DOHH2 (cell line): ENCODE results near the gene JAG2.

Source experiments
- H3F3A ChIP-seq: fragments of 200-600 bp; sonication (generic), shearing (Covaris generic); 2 replicates; pipeline ENCODE4 v1.6.0; 2016; ENCODE audit warnings: antibody characterized with exemption, mild to moderate bottlenecking; ENCODE audit not compliant: control insufficient read depth, insufficient read depth
- H3K27ac ChIP-seq: fragments of 200-600 bp; sonication (generic); 2 replicates; pipeline ENCODE4 v1.5.1; 2014; ENCODE audit warnings: low read depth, mild to moderate bottlenecking, low read length, moderate library complexity
- H3K27me3 ChIP-seq: fragments of 200-600 bp; sonication (generic); 2 replicates; pipeline ENCODE4 v1.6.1; 2014; ENCODE audit warnings: mild to moderate bottlenecking, low read length, mixed read lengths; ENCODE audit not compliant: control insufficient read depth
- H3K36me3 ChIP-seq: fragments of 200-600 bp; sonication (generic); 2 replicates; pipeline ENCODE4 v1.6.1; 2014; ENCODE audit warnings: mild to moderate bottlenecking, low read length, moderate library complexity, mixed read lengths; ENCODE audit not compliant: control insufficient read depth
- H3K4me1 ChIP-seq: fragments of 200-600 bp; sonication (generic); 2 replicates; pipeline ENCODE4 v1.6.1; 2014; ENCODE audit warnings: mild to moderate bottlenecking, low read length, mixed read lengths; ENCODE audit not compliant: control insufficient read depth
- H3K4me2 ChIP-seq: fragments of 200-600 bp; sonication (generic); 2 replicates; pipeline ENCODE4 v1.6.0; 2014; ENCODE audit warnings: mild to moderate bottlenecking, low read length, moderate library complexity
- H3K4me3 ChIP-seq: fragments of 200-600 bp; sonication (generic); 2 replicates; pipeline ENCODE4 v1.5.1; 2014; ENCODE audit warnings: mild to moderate bottlenecking, low read length, mixed read lengths
- H3K79me2 ChIP-seq: fragments of 200-600 bp; sonication (generic); 2 replicates; pipeline ENCODE4 v1.6.1; 2014; ENCODE audit warnings: mild to moderate bottlenecking, low read length, mixed read lengths; ENCODE audit not compliant: control insufficient read depth
- H3K9me2 ChIP-seq: fragments of 200-600 bp; sonication (generic); replicated peaks from 2 replicates; pipeline ENCODE4 v1.6.1; 2014; ENCODE audit warnings: mild to moderate bottlenecking, low read length, mixed read lengths; ENCODE audit not compliant: control insufficient read depth
- H3K9me3 ChIP-seq: fragments of 200-600 bp; sonication (generic); 2 replicates; pipeline ENCODE4 v1.6.1; 2014; ENCODE audit warnings: antibody characterized with exemption, low read length, mixed read lengths; ENCODE audit not compliant: control insufficient read depth, insufficient read depth
- H4K20me1 ChIP-seq: fragments of 200-600 bp; sonication (generic); 2 replicates; pipeline ENCODE4 v1.6.0; 2014; ENCODE audit warnings: low read depth, mild to moderate bottlenecking, antibody characterized with exemption, low read length, moderate library complexity; ENCODE audit not compliant: control insufficient read depth, insufficient read depth
- EZH2phosphoT487 ChIP-seq: fragments of 200-600 bp; sonication (generic); IDR thresholded peaks from 2 replicates; pipeline ENCODE4 v1.6.1; 2017; ENCODE audit warnings: borderline replicate concordance, mild to moderate bottlenecking, antibody characterized with exemption, low read length, moderate library complexity, mixed read lengths
- TF ChIP-seq, protein P1 (sequence below): fragments of 200-600 bp; sonication (generic); IDR thresholded peaks from one replicate; pipeline ENCODE4 v1.5.1; 2014; ENCODE audit warnings: antibody characterized with exemption, mild to moderate bottlenecking, low read depth, low read length; ENCODE audit not compliant: poor library complexity, severe bottlenecking

JAG2 gene

DNA sequence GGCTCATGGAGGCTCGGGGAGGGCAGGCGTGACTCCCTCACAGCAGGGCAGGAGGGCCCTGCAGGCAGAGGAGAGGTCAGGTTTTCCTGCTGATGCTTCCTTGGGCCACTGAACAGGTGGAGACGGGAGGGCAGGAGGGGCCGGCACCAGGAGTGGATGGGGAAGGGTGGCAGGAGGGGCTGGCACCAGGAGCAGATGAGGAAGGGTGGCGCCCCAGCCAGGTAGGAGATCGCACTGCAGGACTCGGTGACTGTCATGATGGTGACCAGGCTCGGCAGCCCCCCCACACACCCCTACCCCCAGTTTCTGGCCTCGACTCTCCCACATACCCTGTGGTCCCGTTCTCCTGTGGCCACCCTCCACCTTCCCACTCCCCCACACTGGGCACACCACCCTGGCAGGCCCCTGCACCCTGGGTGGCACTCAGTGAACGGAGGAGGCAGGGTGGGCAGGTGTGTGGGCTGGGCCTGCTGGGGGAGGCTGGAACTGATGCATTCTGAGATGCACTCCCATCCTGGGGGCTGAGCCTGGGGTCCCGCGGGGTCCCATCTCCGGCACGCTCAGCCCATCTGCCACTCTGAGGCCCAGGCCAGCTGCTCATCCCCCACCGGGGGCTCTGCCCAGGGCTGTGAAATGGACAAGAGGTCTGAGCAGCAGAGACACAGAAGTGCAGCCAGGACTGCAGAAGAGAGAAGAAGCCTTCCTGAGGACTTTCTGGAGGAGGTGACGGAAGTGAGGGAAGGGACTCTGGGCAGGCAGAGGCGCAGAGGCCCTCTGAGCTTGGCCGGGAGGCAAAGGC, 9.7 kb upstream of the JAG2 start:
- H3K79me2 ChIP-seq, result no peaks in the 10 kb centered on the region
- H3K4me2 ChIP-seq, result no peak overlapping the region
- no peaks in the 10 kb centered on the region for H3K36me3 ChIP-seq
- no peak for TF ChIP-seq EZH2phosphoT487
- TF ChIP-seq, protein P1, sequence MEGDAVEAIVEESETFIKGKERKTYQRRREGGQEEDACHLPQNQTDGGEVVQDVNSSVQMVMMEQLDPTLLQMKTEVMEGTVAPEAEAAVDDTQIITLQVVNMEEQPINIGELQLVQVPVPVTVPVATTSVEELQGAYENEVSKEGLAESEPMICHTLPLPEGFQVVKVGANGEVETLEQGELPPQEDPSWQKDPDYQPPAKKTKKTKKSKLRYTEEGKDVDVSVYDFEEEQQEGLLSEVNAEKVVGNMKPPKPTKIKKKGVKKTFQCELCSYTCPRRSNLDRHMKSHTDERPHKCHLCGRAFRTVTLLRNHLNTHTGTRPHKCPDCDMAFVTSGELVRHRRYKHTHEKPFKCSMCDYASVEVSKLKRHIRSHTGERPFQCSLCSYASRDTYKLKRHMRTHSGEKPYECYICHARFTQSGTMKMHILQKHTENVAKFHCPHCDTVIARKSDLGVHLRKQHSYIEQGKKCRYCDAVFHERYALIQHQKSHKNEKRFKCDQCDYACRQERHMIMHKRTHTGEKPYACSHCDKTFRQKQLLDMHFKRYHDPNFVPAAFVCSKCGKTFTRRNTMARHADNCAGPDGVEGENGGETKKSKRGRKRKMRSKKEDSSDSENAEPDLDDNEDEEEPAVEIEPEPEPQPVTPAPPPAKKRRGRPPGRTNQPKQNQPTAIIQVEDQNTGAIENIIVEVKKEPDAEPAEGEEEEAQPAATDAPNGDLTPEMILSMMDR, result peak; percentile 26
- H3K4me3 ChIP-seq, result no peak overlapping the region
- H3F3A ChIP-seq, result no peaks in the 10 kb centered on the region
- no peaks in the 10 kb centered on the region for H3K9me2 ChIP-seq
- H4K20me1 ChIP-seq, result no peaks in the 10 kb centered on the region; the same call in 1 of the 2 replicates
- H3K4me1 ChIP-seq, result peaks cover 40% of the 10 kb centered on the region
- peaks cover 33% of the 10 kb centered on the region for H3K27me3 ChIP-seq
- no peaks in the 10 kb centered on the region for H3K9me3 ChIP-seq
- H3K27ac ChIP-seq, result no peak overlapping the region

DNA sequence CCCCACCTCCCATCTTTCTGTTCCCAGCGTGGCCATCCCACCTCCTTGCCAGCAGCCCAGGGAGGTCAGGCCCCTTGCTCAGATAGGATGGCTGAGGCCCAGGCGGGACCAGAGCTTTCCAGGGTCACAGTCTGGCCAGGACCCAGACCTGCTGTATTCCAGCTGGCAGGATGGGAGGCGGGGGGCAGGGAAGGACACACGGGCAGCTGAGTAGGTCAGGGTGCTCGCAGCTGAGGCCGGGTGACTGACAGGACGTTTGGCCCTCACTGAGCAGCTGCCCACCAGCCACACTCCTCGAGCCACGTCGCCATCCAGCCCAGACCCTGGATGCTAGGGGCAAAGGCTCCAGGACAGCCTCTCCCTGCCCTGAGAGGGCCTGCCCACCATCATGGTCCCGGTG, 8.5 kb upstream of the JAG2 start:
- H3K36me3 ChIP-seq, result no peaks in the 10 kb centered on the region
- TF ChIP-seq EZH2phosphoT487, result no peak
- TF ChIP-seq, protein P1, result no peak
- H4K20me1 ChIP-seq, result no peaks in the 10 kb centered on the region
- peaks cover 21% of the 10 kb centered on the region for H3K27me3 ChIP-seq
- H3K9me3 ChIP-seq, result no peaks in the 10 kb centered on the region
- H3K79me2 ChIP-seq, result no peaks in the 10 kb centered on the region
- H3F3A ChIP-seq, result no peaks in the 10 kb centered on the region
- H3K9me2 ChIP-seq, result no peaks in the 10 kb centered on the region
- H3K27ac ChIP-seq, result no peak overlapping the region
- peaks cover 40% of the 10 kb centered on the region for H3K4me1 ChIP-seq
- no peak overlapping the region for H3K4me2 ChIP-seq
- no peak overlapping the region for H3K4me3 ChIP-seq

DNA sequence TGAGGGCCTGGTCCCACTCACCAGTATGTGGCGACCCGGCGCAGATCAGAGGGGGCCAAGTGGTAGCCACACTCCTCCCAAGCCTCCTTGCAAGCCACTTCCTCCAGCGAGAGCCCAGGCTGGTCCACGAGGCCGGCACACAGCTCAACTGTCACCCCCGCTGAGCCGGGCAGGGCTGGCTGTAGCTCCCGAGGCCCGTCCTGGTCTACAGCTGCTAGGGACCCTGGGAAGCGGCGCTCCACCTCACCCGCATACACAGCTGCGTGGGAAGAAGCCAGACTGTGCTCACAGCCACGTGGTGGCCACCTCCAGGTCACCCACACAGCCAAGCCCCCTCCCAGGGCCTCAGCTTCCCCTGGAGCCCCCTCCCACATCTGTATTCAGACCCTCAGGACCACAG, 7.9 kb upstream of the JAG2 start:
- Histone ChIP-seq H3K27me3 (peaks cover 16% of the 10 kb centered on the region), H3F3A (no peaks in the 10 kb centered on the region), H4K20me1 (peaks cover 4% of the 10 kb centered on the region; the same call in 1 of the 2 replicates), H3K9me3 (no peaks in the 10 kb centered on the region), H3K36me3 (no peaks in the 10 kb centered on the region), H3K4me1 (peaks cover 38% of the 10 kb centered on the region), H3K4me2 (peak overlapping the region; percentile 37; the same call in 1 of the 2 replicates), H3K9me2 (no peaks in the 10 kb centered on the region), H3K4me3 (no peak overlapping the region), H3K79me2 (no peaks in the 10 kb centered on the region), H3K27ac (no peak overlapping the region)
- TF ChIP-seq, protein P1, result no peak
- TF ChIP-seq EZH2phosphoT487, result no peak
